Stimulated activated CD4-positive, alpha-beta T cell treated with anti-CD3 and anti-CD28 coated beads, Interleukin-1b, Interleukin-23, amount 100 ng/mL, for 24 hours (primary cell): ENCODE measurements around the gene TRAF1.

Source experiments
- DNase-seq, 4 experiments: peaks; one replicate each; pipeline ENCODE4 v3.0.0-alpha.2; 2020; ENCODE audit warnings: low read depth in 4 of 4, low spot score in 1 of 4

Gene TRAF1

DNA sequence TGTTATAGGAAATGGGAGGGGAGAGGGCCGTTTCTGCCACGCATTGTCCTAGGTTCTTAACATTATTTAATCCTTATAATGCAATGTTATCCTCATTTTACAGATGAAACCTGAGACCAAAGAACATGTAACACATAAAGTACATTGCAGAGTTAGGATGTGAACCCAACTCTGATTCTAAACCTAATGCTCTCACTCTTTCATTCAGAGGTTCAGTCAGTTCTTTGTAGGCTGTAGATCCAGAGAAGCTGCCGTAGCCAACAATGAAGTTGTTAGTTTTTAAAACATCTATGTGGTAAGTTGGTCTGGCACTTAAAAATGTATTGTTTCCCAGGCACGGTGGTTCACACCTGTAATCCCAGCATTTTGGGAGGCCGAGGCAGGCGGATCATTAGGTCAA lies 73.4 kb downstream of the TRAF1 start:
- DNase-seq: no peak
